GM18502 (cell line): ENCODE measurements around the gene PXYLP1.

Experiments used
- ATAC-seq: cut with Tn5 transposase; IDR thresholded peaks from one replicate; pipeline ENCODE4 v1.9.1; 2021; ENCODE audit warnings: mild to moderate bottlenecking; ENCODE audit not compliant: unreplicated experiment, poor library complexity

PXYLP1 gene

DNA sequence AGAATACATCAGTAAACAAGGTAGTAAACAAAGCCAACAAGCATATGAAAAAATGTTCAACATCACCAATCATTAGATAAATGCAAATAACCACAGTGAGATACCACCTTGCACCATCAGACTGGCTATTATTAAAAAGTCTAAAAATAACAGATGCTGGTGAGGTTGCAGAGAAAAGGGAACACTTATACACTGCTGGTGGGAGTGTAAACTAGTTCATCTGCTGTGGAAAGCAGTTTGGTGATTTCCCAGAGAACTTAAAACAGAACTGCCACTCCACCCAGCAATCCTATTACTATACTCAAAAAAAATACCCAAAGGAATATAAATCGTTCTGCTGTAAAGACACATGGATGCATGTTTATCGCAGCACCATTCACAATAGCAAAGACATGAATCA is 106.4 kb downstream of the PXYLP1 start:
- no peak for ATAC-seq

DNA sequence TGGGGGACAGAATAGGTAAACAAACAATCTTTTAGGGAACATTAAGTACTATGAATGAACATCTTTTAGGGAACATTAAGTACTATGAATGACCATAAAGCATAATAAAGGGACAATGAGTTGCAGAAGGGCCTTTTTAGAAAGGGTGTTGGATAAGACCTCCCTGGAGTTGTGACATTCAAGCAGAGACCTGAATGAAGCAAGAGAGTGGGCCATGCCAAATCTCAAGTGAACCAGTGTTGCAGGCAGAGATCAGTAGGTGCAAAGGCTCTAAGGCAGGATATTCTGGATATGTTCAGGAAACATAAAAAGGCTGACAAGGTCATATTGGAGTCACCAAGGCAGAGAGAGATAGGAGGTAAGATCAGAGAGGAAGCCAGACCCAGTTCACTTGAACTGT is 107.3 kb downstream of the PXYLP1 start:
- ATAC-seq: no peak

DNA sequence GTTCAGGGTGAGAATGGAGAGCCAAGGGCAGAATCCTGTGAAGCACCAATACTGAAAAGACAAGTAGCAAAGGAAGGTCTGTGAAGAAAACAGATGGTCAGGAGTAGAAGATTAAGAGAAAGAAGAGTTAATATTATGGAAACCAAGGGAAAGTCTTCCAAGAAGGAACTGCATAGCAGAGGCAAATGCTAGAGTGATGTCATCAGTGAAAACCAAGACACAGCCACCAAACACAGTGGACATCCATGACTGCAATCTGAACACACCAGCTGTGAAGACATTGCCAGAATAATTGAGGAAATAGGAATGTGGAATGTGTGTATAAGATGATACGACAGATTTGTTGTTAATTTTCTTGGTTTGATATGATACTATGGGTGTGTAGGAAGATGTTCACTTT is 109.9 kb downstream of the PXYLP1 start:
- no peak for ATAC-seq

DNA sequence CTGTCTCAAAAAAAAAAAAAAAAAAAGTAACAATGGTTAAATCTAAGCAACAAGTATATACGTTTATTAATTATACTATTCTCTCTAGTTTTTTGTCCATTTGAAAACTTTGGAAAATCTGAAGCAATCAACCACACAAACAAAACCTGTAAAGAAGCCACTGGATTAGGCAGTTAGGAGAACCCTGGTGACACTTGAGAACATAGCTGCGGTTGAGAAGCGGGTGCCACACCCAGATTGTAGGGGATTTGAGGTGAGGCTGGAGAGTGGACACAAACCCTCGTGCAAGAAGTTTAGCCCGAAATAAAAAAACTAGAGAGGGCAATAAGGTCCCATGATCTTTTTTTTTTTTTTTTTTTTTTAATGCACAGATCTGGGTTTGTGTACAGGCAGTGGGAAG is 110.8 kb downstream of the PXYLP1 start:
- ATAC-seq: no peak

DNA sequence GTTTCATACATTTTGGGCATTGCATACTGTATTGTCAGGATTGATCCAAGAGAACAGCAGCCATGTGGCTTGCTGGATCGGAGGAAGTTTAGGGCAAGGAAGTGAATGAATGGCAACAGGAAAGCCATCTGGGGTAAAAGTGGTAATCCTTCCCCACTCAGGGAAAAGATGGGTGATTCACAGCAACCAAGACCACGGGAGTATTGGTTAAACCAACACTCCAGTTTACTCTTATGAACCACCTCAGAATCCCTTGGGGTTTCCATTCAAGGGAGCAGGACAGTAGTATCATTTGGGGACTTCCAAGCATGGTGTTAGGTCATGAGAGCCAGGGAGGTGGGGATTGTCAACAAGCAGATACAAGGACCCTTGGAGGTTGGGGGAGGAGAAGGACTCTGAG is 111.5 kb downstream of the PXYLP1 start:
- ATAC-seq: no peak

DNA sequence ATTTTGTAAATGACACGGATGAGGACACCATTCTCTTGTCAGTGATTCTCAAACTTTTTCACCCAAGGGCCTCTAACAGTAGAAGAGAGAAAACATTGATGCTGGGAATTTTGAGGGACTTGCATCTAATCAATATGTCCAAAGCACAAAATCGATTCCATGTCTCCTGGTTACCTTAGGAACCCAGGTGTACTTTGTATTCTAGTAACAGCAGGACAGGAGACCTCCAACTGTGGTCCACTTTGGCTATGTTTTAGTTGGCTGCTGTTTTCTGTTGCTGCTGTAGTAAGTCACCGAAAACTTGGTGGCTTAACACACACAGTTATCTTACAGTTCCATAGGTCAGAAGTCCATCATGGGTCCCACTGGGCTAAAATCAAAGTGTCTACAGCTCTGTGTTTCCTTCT is 112.2 kb downstream of the PXYLP1 start:
- ATAC-seq: no peak
